Measurements from ENCODE around the gene FLCN.

DNA sequence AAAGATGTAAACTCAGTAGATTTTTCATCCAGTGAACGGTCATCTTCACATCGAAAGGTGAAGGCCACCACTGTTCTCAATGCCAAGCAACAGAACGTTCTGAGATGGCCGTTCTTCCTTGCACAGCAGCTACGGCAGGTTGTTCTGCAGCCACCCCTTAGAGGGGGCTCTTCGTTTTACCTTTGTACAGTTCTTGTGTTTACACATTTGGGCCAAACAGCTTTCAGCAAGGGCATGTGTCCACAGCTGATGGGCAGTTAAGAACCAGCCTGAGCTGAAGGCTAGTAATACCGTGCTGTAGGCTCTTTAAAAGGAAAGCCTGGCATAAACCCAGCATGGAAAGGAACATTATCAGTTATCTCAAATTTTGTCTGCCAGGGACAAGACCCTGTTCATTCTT lies 46.8 kb downstream of the FLCN start:
- TF ChIP-seq POLR2A (IDR thresholded peaks at IDR 0.05), result no peak
- TF ChIP-seq, protein P1, sequence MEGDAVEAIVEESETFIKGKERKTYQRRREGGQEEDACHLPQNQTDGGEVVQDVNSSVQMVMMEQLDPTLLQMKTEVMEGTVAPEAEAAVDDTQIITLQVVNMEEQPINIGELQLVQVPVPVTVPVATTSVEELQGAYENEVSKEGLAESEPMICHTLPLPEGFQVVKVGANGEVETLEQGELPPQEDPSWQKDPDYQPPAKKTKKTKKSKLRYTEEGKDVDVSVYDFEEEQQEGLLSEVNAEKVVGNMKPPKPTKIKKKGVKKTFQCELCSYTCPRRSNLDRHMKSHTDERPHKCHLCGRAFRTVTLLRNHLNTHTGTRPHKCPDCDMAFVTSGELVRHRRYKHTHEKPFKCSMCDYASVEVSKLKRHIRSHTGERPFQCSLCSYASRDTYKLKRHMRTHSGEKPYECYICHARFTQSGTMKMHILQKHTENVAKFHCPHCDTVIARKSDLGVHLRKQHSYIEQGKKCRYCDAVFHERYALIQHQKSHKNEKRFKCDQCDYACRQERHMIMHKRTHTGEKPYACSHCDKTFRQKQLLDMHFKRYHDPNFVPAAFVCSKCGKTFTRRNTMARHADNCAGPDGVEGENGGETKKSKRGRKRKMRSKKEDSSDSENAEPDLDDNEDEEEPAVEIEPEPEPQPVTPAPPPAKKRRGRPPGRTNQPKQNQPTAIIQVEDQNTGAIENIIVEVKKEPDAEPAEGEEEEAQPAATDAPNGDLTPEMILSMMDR (IDR thresholded peaks at IDR 0.05), result no peak
- TF ChIP-seq POLR2AphosphoS5 (IDR thresholded peaks at IDR 0.05), result no peak

Data from prostate gland (tissue), 2 donors.